ENCODE results near the gene NUDT9. TPM values are rescaled to one million over a fixed set of nuclear protein-coding genes. Genes with fewer than 3 reads are reported as not detected.

NUDT9 gene
- total RNA-seq, 1 experiment from 2014 or later, result 17.6 TPM

GRCh38 chr4:87409420-87409939 lies 12.9 kb upstream of the NUDT9 start:
- no peaks in the 10 kb centered on the region for H3K36me3 Mint-ChIP-seq (ENCODE audit: insufficient read depth, unreplicated experiment)
- H3K9me3 Mint-ChIP-seq (ENCODE audit: unreplicated experiment), result no peaks in the 10 kb centered on the region
- TF ChIP-seq CTCF (IDR thresholded peaks at IDR 0.05; ENCODE audit: unreplicated experiment), result no peak
- intact Hi-C loops (cut with micrococcal nuclease), result no loop called here
- peaks cover 7% of the 10 kb centered on the region for H3K4me1 Mint-ChIP-seq (ENCODE audit: insufficient read depth, unreplicated experiment)
- no TSS peak for BruUV-seq (replicated peaks)
- no peak for DNase-seq (ENCODE audit: unreplicated experiment)
- ChIA-PET CTCF (interaction anchor here (0.6 kb wide), 1 partner anchor 44 kb away, joined by 3 read pairs; no protein-coding TSS in a partner anchor), POLR2A (interaction anchor here (1.3 kb wide), 1 partner anchor 13 kb away, joined by 6 read pairs; the partner anchor contains the start of gene NUDT9)
- no peaks in the 10 kb centered on the region for H3K27me3 Mint-ChIP-seq (ENCODE audit: insufficient read depth, unreplicated experiment)
- H3K4me3 Mint-ChIP-seq (ENCODE audit: unreplicated experiment), result no peak overlapping the region
- H3K27ac Mint-ChIP-seq (ENCODE audit: low read depth, unreplicated experiment), result no peak overlapping the region

- no peak for TF ChIP-seq CTCF (IDR thresholded peaks at IDR 0.05; ENCODE audit: unreplicated experiment)
- CTCF ChIA-PET, result interaction anchor here (0.6 kb wide), 1 partner anchor 45 kb away, joined by 3 read pairs; no protein-coding TSS in a partner anchor
- no peak overlapping the region for H3K27ac Mint-ChIP-seq (ENCODE audit: low read depth, unreplicated experiment)
- H3K36me3 Mint-ChIP-seq (ENCODE audit: insufficient read depth, unreplicated experiment), result no peaks in the 10 kb centered on the region
- no peak overlapping the region for H3K4me3 Mint-ChIP-seq (ENCODE audit: unreplicated experiment)
- POLR2A ChIA-PET, result interaction anchor here (0.6 to 1.5 kb wide), 3 partner anchors 10 to 475 kb away, joined by 3 to 6 read pairs (median 3); partner anchors contain the start of genes AFF1 and NUDT9
- no peak for DNase-seq (ENCODE audit: unreplicated experiment)
- intact Hi-C loops (cut with micrococcal nuclease), result no loop called here
- no TSS peak for BruUV-seq (replicated peaks)
- peaks cover 7% of the 10 kb centered on the region for H3K4me1 Mint-ChIP-seq (ENCODE audit: insufficient read depth, unreplicated experiment)
- H3K9me3 Mint-ChIP-seq (ENCODE audit: unreplicated experiment), result no peaks in the 10 kb centered on the region
- no peaks in the 10 kb centered on the region for H3K27me3 Mint-ChIP-seq (ENCODE audit: insufficient read depth, unreplicated experiment)
Observed at GRCh38 chr4:87410157-87410556, 12.2 kb upstream of the NUDT9 start.

GRCh38 chr4:87410679-87411078 lies 11.7 kb upstream of the NUDT9 start:
- BruUV-seq (replicated peaks), result no TSS peak
- Mint-ChIP-seq H3K36me3 (ENCODE audit: insufficient read depth, unreplicated experiment) (no peaks in the 10 kb centered on the region), H3K9me3 (ENCODE audit: unreplicated experiment) (no peaks in the 10 kb centered on the region), H3K4me1 (ENCODE audit: insufficient read depth, unreplicated experiment) (peaks cover 7% of the 10 kb centered on the region), H3K4me3 (ENCODE audit: unreplicated experiment) (no peak overlapping the region), H3K27ac (ENCODE audit: low read depth, unreplicated experiment) (no peak overlapping the region), H3K27me3 (ENCODE audit: insufficient read depth, unreplicated experiment) (no peaks in the 10 kb centered on the region)
- ChIA-PET CTCF (no interaction called here), POLR2A (interaction anchor here (0.6 to 2.7 kb wide), 4 partner anchors 10 to 476 kb away, joined by 3 to 12 read pairs (median 4); partner anchors contain the start of genes AFF1 and NUDT9)
- intact Hi-C loops (cut with micrococcal nuclease), result no loop called here
- no peak for DNase-seq (ENCODE audit: unreplicated experiment)
- no peak for TF ChIP-seq CTCF (IDR thresholded peaks at IDR 0.05; ENCODE audit: unreplicated experiment)

- Mint-ChIP-seq H3K4me1 (ENCODE audit: insufficient read depth, unreplicated experiment) (no peaks in the 10 kb centered on the region), H3K9me3 (ENCODE audit: unreplicated experiment) (no peaks in the 10 kb centered on the region), H3K27me3 (ENCODE audit: insufficient read depth, unreplicated experiment) (no peaks in the 10 kb centered on the region), H3K36me3 (ENCODE audit: insufficient read depth, unreplicated experiment) (no peaks in the 10 kb centered on the region), H3K4me3 (ENCODE audit: unreplicated experiment) (no peak overlapping the region), H3K27ac (ENCODE audit: low read depth, unreplicated experiment) (no peak overlapping the region)
- CTCF ChIA-PET, result interaction anchor here (0.6 kb wide), 1 partner anchor 191 kb away, joined by 3 read pairs; no protein-coding TSS in a partner anchor
- no TSS peak for BruUV-seq (replicated peaks)
- POLR2A ChIA-PET, result interaction anchor here (1.1 kb wide), 1 partner anchor 8 kb away, joined by 4 read pairs; no protein-coding TSS in a partner anchor
- DNase-seq (ENCODE audit: unreplicated experiment), result no peak
- intact Hi-C loops (cut with micrococcal nuclease), result no loop called here
- TF ChIP-seq CTCF (IDR thresholded peaks at IDR 0.05; ENCODE audit: unreplicated experiment), result no peak
Observed at GRCh38 chr4:87414816-87415215, 7.6 kb upstream of the NUDT9 start.
